GM18861 (cell line): Measurements from ENCODE around the gene CFAP97D1.

Experiments
- ATAC-seq: cut with Tn5 transposase; IDR thresholded peaks from one replicate; pipeline ENCODE4 v1.9.1; 2021; ENCODE audit not compliant: unreplicated experiment

The CFAP97D1 gene

GRCh38 chr17:43780135-43780534 lies at the start of gene CFAP97D1:
CFAP97D1 (plus strand) TSS chr17:43780435; CDS start chr17:43780463, 28 bp downstream.
- no peak for ATAC-seq

GRCh38 chr17:43732958-43733357 lies 47.3 kb upstream of the CFAP97D1 start:
- ATAC-seq = no peak

- no peak for ATAC-seq
These were observed 46.3 kb upstream of the CFAP97D1 start for GRCh38 chr17:43733956-43734355.

- ATAC-seq = no peak
These were observed 45.9 kb upstream of the CFAP97D1 start for GRCh38 chr17:43734376-43734775.

GRCh38 chr17:43736389-43736788 lies 43.8 kb upstream of the CFAP97D1 start:
- no peak for ATAC-seq

GRCh38 chr17:43737722-43738121 lies 42.5 kb upstream of the CFAP97D1 start:
- no peak for ATAC-seq

- ATAC-seq = no peak
These were observed 39.7 kb upstream of the CFAP97D1 start for GRCh38 chr17:43740541-43740940.

GRCh38 chr17:43741636-43742035 lies 38.6 kb upstream of the CFAP97D1 start:
- no peak for ATAC-seq

GRCh38 chr17:43745541-43745940 lies 34.7 kb upstream of the CFAP97D1 start:
- ATAC-seq = no peak

GRCh38 chr17:43750153-43750552 lies 30.1 kb upstream of the CFAP97D1 start:
- ATAC-seq = no peak

- ATAC-seq = no peak
These were observed 26.6 kb upstream of the CFAP97D1 start for GRCh38 chr17:43753493-43754129.

- ATAC-seq = no peak
These were observed 25.3 kb upstream of the CFAP97D1 start for GRCh38 chr17:43754947-43755346.

GRCh38 chr17:43755389-43755875 lies 24.8 kb upstream of the CFAP97D1 start:
- no peak for ATAC-seq

- ATAC-seq = no peak
These were observed 24.0 kb upstream of the CFAP97D1 start for GRCh38 chr17:43756201-43756600.

- ATAC-seq = no peak
These were observed 23.0 kb upstream of the CFAP97D1 start for GRCh38 chr17:43757171-43757660.

GRCh38 chr17:43758086-43758485 lies 22.1 kb upstream of the CFAP97D1 start:
- ATAC-seq = no peak

- no peak for ATAC-seq
These were observed 21.6 kb upstream of the CFAP97D1 start, which contains the start of gene SOST for GRCh38 chr17:43758497-43759174. SOST (minus strand) TSS chr17:43758791; CDS start chr17:43758741, 50 bp downstream.

- ATAC-seq = no peak
These were observed 20.4 kb upstream of the CFAP97D1 start for GRCh38 chr17:43759836-43760235.

- ATAC-seq = no peak
These were observed 19.9 kb upstream of the CFAP97D1 start for GRCh38 chr17:43760254-43760852.

- ATAC-seq = no peak
These were observed 13.7 kb upstream of the CFAP97D1 start for GRCh38 chr17:43766413-43767052.

GRCh38 chr17:43767053-43767712 lies 13.1 kb upstream of the CFAP97D1 start:
- no peak for ATAC-seq
